ENCODE results near the gene HOXB2. TPM values are rescaled to one million over a fixed set of nuclear protein-coding genes. Genes with fewer than 3 reads are reported as not detected.
A peak's percentile ranks its signal among the peaks of the same experiment; 100 is the strongest.

Gene HOXB2
- total RNA-seq, 3 donors from 2014 or later: 0.93 to 32.4 (median 3.3) TPM

GRCh38 chr17:48499248-48499647, 45.7 kb downstream of the HOXB2 start:
- no peak overlapping the region for H3K4me3 ChIP-seq
- H3K36me3 ChIP-seq (ENCODE audit: low read depth): no peaks in the 10 kb centered on the region
- H3K4me1 ChIP-seq (ENCODE audit: low read depth): no peaks in the 10 kb centered on the region
- ATAC-seq (no peak), DNase-seq (no peak)
- intact Hi-C loops (cut with DNase I, micrococcal nuclease): no loop called here
- TF ChIP-seq CTCF (IDR thresholded peaks at IDR 0.05): no peak
- no peaks in the 10 kb centered on the region for H3K9me3 ChIP-seq

- H3K4me1 ChIP-seq (ENCODE audit: low read depth): no peaks in the 10 kb centered on the region
- no peaks in the 10 kb centered on the region for H3K9me3 ChIP-seq
- H3K36me3 ChIP-seq (ENCODE audit: low read depth): no peaks in the 10 kb centered on the region
- intact Hi-C loops (cut with DNase I, micrococcal nuclease): no loop called here
- H3K4me3 ChIP-seq: no peak overlapping the region
- DNase-seq (no peak), ATAC-seq (peak; percentile 25)
- no peak for TF ChIP-seq CTCF (IDR thresholded peaks at IDR 0.05)
Measured at GRCh38 chr17:48498164-48498850, 46.6 kb downstream of the HOXB2 start.

GRCh38 chr17:48497103-48497502, 47.8 kb downstream of the HOXB2 start:
- Histone ChIP-seq H3K36me3 (ENCODE audit: low read depth) (no peaks in the 10 kb centered on the region), H3K4me1 (ENCODE audit: low read depth) (peaks cover 10% of the 10 kb centered on the region), H3K4me3 (no peak overlapping the region), H3K9me3 (no peaks in the 10 kb centered on the region)
- DNase-seq: peak in 1 of 3 donors; percentile 7
- ATAC-seq: no peak
- no peak for TF ChIP-seq CTCF (IDR thresholded peaks at IDR 0.05)
- intact Hi-C loops (cut with DNase I, micrococcal nuclease): no loop called here

GRCh38 chr17:48494335-48494734, 50.6 kb downstream of the HOXB2 start:
- no peak for TF ChIP-seq CTCF (IDR thresholded peaks at IDR 0.05)
- Histone ChIP-seq H3K4me3 (no peak overlapping the region), H3K4me1 (ENCODE audit: low read depth) (peaks cover 16% of the 10 kb centered on the region), H3K36me3 (ENCODE audit: low read depth) (no peaks in the 10 kb centered on the region), H3K9me3 (no peaks in the 10 kb centered on the region)
- DNase-seq (no peak), ATAC-seq (no peak)
- intact Hi-C loops (cut with DNase I, micrococcal nuclease): no loop called here

Other genes starting within 250 kb of the HOXB2 start
- gene SKAP1, start 114.9 kb downstream of the HOXB2 start, total RNA-seq: 1 to 10 TPM; 2.2 to 3.2 (median 2.4) TPM
- not detected for gene HOXB1, start 14.1 kb downstream of the HOXB2 start, total RNA-seq
- 10 to 100 TPM in 1 of 3 donors, 1 to 10 TPM in 2; 4.5 to 14.6 (median 5.3) TPM for gene HOXB4, start 33.2 kb upstream of the HOXB2 start, total RNA-seq
- gene HOXB3, start 45.1 kb upstream of the HOXB2 start, total RNA-seq: 10 to 100 TPM; 42.4 to 64.8 (median 43.4) TPM
- gene HOXB5, start 48.7 kb upstream of the HOXB2 start, total RNA-seq: 10 to 100 TPM; 16.2 to 29.3 (median 19.9) TPM
- 10 to 100 TPM; 41.3 to 68.8 (median 50.9) TPM for gene HOXB6, start 59.9 kb upstream of the HOXB2 start, total RNA-seq
- gene HOXB7, start 65.9 kb upstream of the HOXB2 start, total RNA-seq: 10 to 100 TPM; 10.9 to 29.1 (median 22.4) TPM
- gene HOXB8, start 70.2 kb upstream of the HOXB2 start, total RNA-seq: 1 to 10 TPM; 4.2 to 7.5 (median 5.6) TPM
- gene HOXB9, start 81.2 kb upstream of the HOXB2 start, total RNA-seq: 10 to 100 TPM; 40.1 to 78.4 (median 41.5) TPM
- 100 to 1,000 TPM in 2 of 3 donors, 10 to 100 TPM in 1; 32.2 to 180 (median 137) TPM for gene PRAC1, start 177.4 kb upstream of the HOXB2 start, total RNA-seq
- gene PRAC2, start 178.1 kb upstream of the HOXB2 start, total RNA-seq: 10 to 100 TPM in 2 of 3 donors, 1 to 10 TPM in 1; 6.6 to 24.0 (median 12.4) TPM
- gene HOXB13, start 183.6 kb upstream of the HOXB2 start, total RNA-seq: 10 to 100 TPM; 12.2 to 65.4 (median 48.2) TPM

Data from mucosa of descending colon (tissue), 3 donors.